PC-9 (cell line): Measurements from ENCODE around the gene MEGF8. TPM values are rescaled to one million over a fixed set of nuclear protein-coding genes. Genes with fewer than 3 reads are reported as not detected.

Experiments
- BruUV-seq: library from RNA; stranded (reverse); fragments of 400-500 nt; replicated peaks from 2 replicates; lab custom pipeline; 2021; lab: Mats Ljungman, UMichigan
- CTCF ChIA-PET: fragments of 300-600 bp; sonication (Branson Sonifier 250); formaldehyde crosslinking; loops from one replicate; lab custom pipeline; 2022; ENCODE audit warnings: antibody characterized with exemption; lab: Charles Lee
- POLR2A ChIA-PET: fragments of 300-600 bp; sonication (Branson Sonifier 250); formaldehyde crosslinking; loops from one replicate; lab custom pipeline; 2022; ENCODE audit warnings: antibody characterized with exemption; ENCODE audit not compliant: unreplicated experiment; lab: Charles Lee
- DNase-seq, 2 experiments: peaks; one replicate each; pipeline versions ENCODE4 v3.0.0 to v3.0.0-alpha.2; 2015 to 2022; ENCODE audit warnings: mixed read lengths in 1 of 2
- H2AFZ ChIP-seq: fragments of 200-600 bp; sonication (generic); 2 replicates; pipeline ENCODE4 v1.8.1; 2017; ENCODE audit warnings: antibody characterized with exemption
- H3F3A ChIP-seq: fragments of 200-600 bp; sonication (generic); 2 replicates; pipeline ENCODE4 v1.8.1; 2017; ENCODE audit warnings: antibody characterized with exemption, mild to moderate bottlenecking, low read depth; ENCODE audit not compliant: insufficient read depth
- H3K27ac ChIP-seq: fragments of 200-600 bp; sonication (generic); 2 replicates; pipeline ENCODE4 v1.6.1; 2016; ENCODE audit warnings: mixed run types
- H3K27me3 ChIP-seq: fragments of 200-600 bp; sonication (generic); 2 replicates; pipeline ENCODE4 v1.6.1; 2016; ENCODE audit warnings: low read depth, mixed run types; ENCODE audit not compliant: insufficient read depth
- H3K36me3 ChIP-seq: fragments of 200-600 bp; sonication (generic); 2 replicates; pipeline ENCODE4 v1.6.1; 2016; ENCODE audit warnings: low read depth, mixed run types
- H3K4me1 ChIP-seq: fragments of 200-600 bp; sonication (generic); replicated peaks from 2 replicates; pipeline ENCODE4 v1.6.1; 2016; ENCODE audit warnings: mixed run types; ENCODE audit not compliant: insufficient read depth
- H3K4me2 ChIP-seq: fragments of 200-600 bp; sonication (generic); 2 replicates; pipeline ENCODE4 v1.6.1; 2017; ENCODE audit warnings: mixed run types
- H3K4me3 ChIP-seq: fragments of 200-600 bp; sonication (generic); 2 replicates; pipeline ENCODE4 v1.6.1; 2016; ENCODE audit warnings: mixed run types
- H3K79me2 ChIP-seq: fragments of 200-600 bp; sonication (generic); 2 replicates; pipeline ENCODE4 v1.6.1; 2017; ENCODE audit warnings: low read depth, mixed run types
- H3K9me2 ChIP-seq: fragments of 200-600 bp; sonication (generic); 2 replicates; pipeline ENCODE4 v1.8.1; 2017; ENCODE audit warnings: mild to moderate bottlenecking; ENCODE audit not compliant: insufficient read depth
- H3K9me3 ChIP-seq: fragments of 200-600 bp; sonication (generic); 2 replicates; pipeline ENCODE4 v1.8.1; 2016; ENCODE audit warnings: low read depth; ENCODE audit not compliant: insufficient read depth
- H4K20me1 ChIP-seq: fragments of 200-600 bp; sonication (generic); 2 replicates; pipeline ENCODE4 v1.8.1; 2017; ENCODE audit not compliant: insufficient read depth
- CTCF ChIP-seq: fragments of 200-600 bp; sonication (generic); conservative IDR thresholded peaks from 2 replicates; pipeline ENCODE4 v1.6.1; 2017; ENCODE audit warnings: mixed run types, antibody characterized with exemption, mild to moderate bottlenecking, moderate library complexity
- EZH2 ChIP-seq: fragments of 200-600 bp; sonication (generic); IDR thresholded peaks from 2 replicates; pipeline ENCODE4 v1.8.0; 2017; ENCODE audit warnings: antibody characterized with exemption, low read depth
- intact Hi-C: fragments of 100-400 bp; cut with micrococcal nuclease; formaldehyde crosslinking; loops from one replicate; pipeline ENCODE4 v1.10.0; 2022; ENCODE audit not compliant: unreplicated experiment
- total RNA-seq: library from RNA; stranded (reverse); gene quantifications from 2 replicates; pipeline ENCODE4 v1.2.3, GENCODE V29; 2021

MEGF8 gene
- total RNA-seq, 1 experiment from 2014 or later = 40.6 TPM

GRCh38 chr19:42367929-42368328, 42.5 kb downstream of the MEGF8 start:
- DNase-seq = no peak
- Histone ChIP-seq H3K4me1 (no peaks in the 10 kb centered on the region), H2AFZ (no peak overlapping the region), H3K79me2 (no peaks in the 10 kb centered on the region), H3K4me3 (no peak overlapping the region), H4K20me1 (no peaks in the 10 kb centered on the region), H3K9me3 (no peaks in the 10 kb centered on the region; the same call in 1 of the 2 replicates), H3K4me2 (no peak overlapping the region), H3F3A (no peaks in the 10 kb centered on the region), H3K27ac (no peak overlapping the region), H3K9me2 (no peaks in the 10 kb centered on the region), H3K27me3 (no peaks in the 10 kb centered on the region), H3K36me3 (no peaks in the 10 kb centered on the region)
- POLR2A ChIA-PET = no interaction called here
- TF ChIP-seq EZH2 (no peak), CTCF (no peak)
- intact Hi-C loops = no loop called here
- CTCF ChIA-PET = interaction anchor here (0.6 to 1.1 kb wide), 2 partner anchors 11 to 69 kb away, joined by 5 to 12 read pairs; no protein-coding TSS in a partner anchor
- BruUV-seq = no TSS peak

DNA sequence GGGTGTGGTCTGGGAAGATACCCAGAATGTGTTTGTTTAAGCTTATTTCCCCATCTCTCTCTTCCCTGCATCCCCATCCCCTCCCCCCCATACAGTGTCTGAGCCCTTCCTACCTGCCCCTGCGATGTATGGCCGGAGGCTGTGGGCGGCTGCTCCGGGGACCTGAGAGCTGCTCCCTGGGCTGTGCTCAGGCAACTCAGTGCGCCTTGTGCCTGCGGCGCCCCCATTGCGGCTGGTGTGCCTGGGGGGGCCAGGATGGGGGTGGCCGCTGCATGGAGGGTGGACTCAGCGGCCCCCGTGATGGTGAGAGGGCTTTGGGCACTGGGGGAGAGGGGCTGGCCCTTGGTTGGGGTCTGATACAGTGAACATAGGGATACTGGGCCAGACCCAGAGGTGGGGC, 42.9 kb downstream of the MEGF8 start:
- Histone ChIP-seq H3K9me3 (no peaks in the 10 kb centered on the region; the same call in 1 of the 2 replicates), H3K9me2 (no peaks in the 10 kb centered on the region), H2AFZ (no peak overlapping the region), H3K27me3 (no peaks in the 10 kb centered on the region), H3K4me2 (no peak overlapping the region), H3K27ac (no peak overlapping the region), H3K4me1 (no peaks in the 10 kb centered on the region), H3K4me3 (no peak overlapping the region), H3K36me3 (no peaks in the 10 kb centered on the region), H4K20me1 (no peaks in the 10 kb centered on the region), H3F3A (no peaks in the 10 kb centered on the region), H3K79me2 (no peaks in the 10 kb centered on the region)
- ChIA-PET POLR2A (no interaction called here), CTCF (interaction anchor here (1.1 kb wide), 1 partner anchor 10 kb away, joined by 12 read pairs; no protein-coding TSS in a partner anchor)
- TF ChIP-seq EZH2 = no peak
- no peak for TF ChIP-seq CTCF
- intact Hi-C loops = no loop called here
- no peak for DNase-seq
- BruUV-seq = no TSS peak

GRCh38 chr19:42368765-42369164, 43.3 kb downstream of the MEGF8 start:
- Histone ChIP-seq H3K36me3 (no peaks in the 10 kb centered on the region), H3K9me2 (no peaks in the 10 kb centered on the region), H2AFZ (no peak overlapping the region), H3K79me2 (no peaks in the 10 kb centered on the region), H3K4me1 (no peaks in the 10 kb centered on the region), H3K4me3 (no peak overlapping the region), H4K20me1 (no peaks in the 10 kb centered on the region), H3F3A (no peaks in the 10 kb centered on the region), H3K27me3 (no peaks in the 10 kb centered on the region), H3K9me3 (no peaks in the 10 kb centered on the region; the same call in 1 of the 2 replicates), H3K4me2 (no peak overlapping the region), H3K27ac (no peak overlapping the region)
- ChIA-PET CTCF (interaction anchor here (1.1 kb wide), 1 partner anchor 10 kb away, joined by 12 read pairs; no protein-coding TSS in a partner anchor), POLR2A (no interaction called here)
- no peak for TF ChIP-seq CTCF
- TF ChIP-seq EZH2 = no peak
- no TSS peak for BruUV-seq
- intact Hi-C loops = no loop called here
- DNase-seq = no peak
